Ascending aorta (tissue), 2 donors: ENCODE measurements around the gene ITCH. TPM values are rescaled to one million over a fixed set of nuclear protein-coding genes. Genes with fewer than 3 reads are reported as not detected.
A peak's percentile ranks its signal among the peaks of the same experiment; 100 is the strongest.

Experiments
- DNase-seq, 2 donors: peaks; one replicate each; pipeline ENCODE4 v3.0.0-alpha.2; 2019; ENCODE audit warnings: low spot score in 2 of 2
- H3K27ac ChIP-seq, 2 donors: fragments of 200-600 bp; sonication (generic); one replicate each; pipeline ENCODE4 v1.5.1; 2016 to 2017; ENCODE audit warnings: mild to moderate bottlenecking in 1 of 2
- H3K27me3 ChIP-seq: fragments of 200-600 bp; sonication (generic); one replicate; pipeline ENCODE4 v1.5.1; 2017
- H3K36me3 ChIP-seq, 2 donors: fragments of 200-600 bp; sonication (generic); one replicate each; pipeline ENCODE4 v1.5.1; 2016
- H3K4me1 ChIP-seq, 2 donors: fragments of 200-600 bp; sonication (generic); one replicate each; pipeline ENCODE4 v1.5.1; 2016 to 2017; ENCODE audit warnings: mild to moderate bottlenecking in 1 of 2
- H3K4me3 ChIP-seq, 2 donors: fragments of 200-600 bp; sonication (generic); one replicate each; pipeline ENCODE4 v1.5.1; 2016 to 2017; ENCODE audit warnings: mild to moderate bottlenecking in 1 of 2
- H3K9me3 ChIP-seq, 2 donors: fragments of 200-600 bp; sonication (generic); one replicate each; pipeline ENCODE4 v1.5.1; 2016
- intact Hi-C: fragments of 100-400 bp; cut with DNase I; formaldehyde crosslinking; loops from one replicate; pipeline ENCODE4 v1.15.1; 2023
- total RNA-seq: library from RNA; depleted of rRNA; stranded (reverse); fragments of >200 nt; gene quantifications from one replicate; pipeline ENCODE4 v1.1.0, GENCODE V29; 2016
- TF ChIP-seq, protein P1 (sequence below), 3 experiments: fragments of 200-600 bp in 2 of 3; fragments of 450-650 bp in 1 of 3; sonication (generic) in 2 of 3; IDR thresholded peaks; one replicate each; pipeline ENCODE4 v1.5.1; 2016 to 2019; ENCODE audit warnings: antibody characterized with exemption in 3 of 3, mild to moderate bottlenecking in 1 of 3, moderate library complexity in 1 of 3

Gene ITCH
- total RNA-seq, 1 donor from 2014 or later: 42.8 TPM

DNA sequence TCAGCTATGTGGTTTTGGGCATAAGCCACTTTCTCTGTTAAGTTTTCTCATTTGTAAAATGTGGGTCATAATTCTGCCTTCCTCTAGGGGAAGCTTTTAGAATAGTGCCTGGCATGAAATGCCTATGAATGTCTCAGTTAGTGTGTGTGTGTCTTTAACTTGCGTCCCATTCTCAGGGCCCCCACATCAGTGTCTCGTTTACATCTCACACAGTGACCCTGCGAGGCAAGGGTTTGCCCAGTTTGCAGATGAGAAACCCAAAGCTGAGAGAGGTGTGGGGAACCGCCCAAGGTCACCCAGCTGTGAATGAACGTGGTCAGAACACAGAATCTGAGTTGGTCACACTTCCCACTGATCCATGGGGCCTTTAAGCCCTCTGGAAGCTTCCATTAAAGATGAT, 167.3 kb downstream of the ITCH start:
- Histone ChIP-seq H3K27ac (no peak overlapping the region), H3K36me3 (peaks cover 68 to 83% of the 10 kb centered on the region in 2 donors), H3K27me3 (no peaks in the 10 kb centered on the region), H3K9me3 (no peaks in the 10 kb centered on the region), H3K4me3 (no peak overlapping the region), H3K4me1 (peaks cover 6 to 33% of the 10 kb centered on the region in 2 donors)
- TF ChIP-seq, protein P1, sequence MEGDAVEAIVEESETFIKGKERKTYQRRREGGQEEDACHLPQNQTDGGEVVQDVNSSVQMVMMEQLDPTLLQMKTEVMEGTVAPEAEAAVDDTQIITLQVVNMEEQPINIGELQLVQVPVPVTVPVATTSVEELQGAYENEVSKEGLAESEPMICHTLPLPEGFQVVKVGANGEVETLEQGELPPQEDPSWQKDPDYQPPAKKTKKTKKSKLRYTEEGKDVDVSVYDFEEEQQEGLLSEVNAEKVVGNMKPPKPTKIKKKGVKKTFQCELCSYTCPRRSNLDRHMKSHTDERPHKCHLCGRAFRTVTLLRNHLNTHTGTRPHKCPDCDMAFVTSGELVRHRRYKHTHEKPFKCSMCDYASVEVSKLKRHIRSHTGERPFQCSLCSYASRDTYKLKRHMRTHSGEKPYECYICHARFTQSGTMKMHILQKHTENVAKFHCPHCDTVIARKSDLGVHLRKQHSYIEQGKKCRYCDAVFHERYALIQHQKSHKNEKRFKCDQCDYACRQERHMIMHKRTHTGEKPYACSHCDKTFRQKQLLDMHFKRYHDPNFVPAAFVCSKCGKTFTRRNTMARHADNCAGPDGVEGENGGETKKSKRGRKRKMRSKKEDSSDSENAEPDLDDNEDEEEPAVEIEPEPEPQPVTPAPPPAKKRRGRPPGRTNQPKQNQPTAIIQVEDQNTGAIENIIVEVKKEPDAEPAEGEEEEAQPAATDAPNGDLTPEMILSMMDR (IDR thresholded peaks at IDR 0.05): no peak
- intact Hi-C loops: no loop called here
- no peak for DNase-seq

DNA sequence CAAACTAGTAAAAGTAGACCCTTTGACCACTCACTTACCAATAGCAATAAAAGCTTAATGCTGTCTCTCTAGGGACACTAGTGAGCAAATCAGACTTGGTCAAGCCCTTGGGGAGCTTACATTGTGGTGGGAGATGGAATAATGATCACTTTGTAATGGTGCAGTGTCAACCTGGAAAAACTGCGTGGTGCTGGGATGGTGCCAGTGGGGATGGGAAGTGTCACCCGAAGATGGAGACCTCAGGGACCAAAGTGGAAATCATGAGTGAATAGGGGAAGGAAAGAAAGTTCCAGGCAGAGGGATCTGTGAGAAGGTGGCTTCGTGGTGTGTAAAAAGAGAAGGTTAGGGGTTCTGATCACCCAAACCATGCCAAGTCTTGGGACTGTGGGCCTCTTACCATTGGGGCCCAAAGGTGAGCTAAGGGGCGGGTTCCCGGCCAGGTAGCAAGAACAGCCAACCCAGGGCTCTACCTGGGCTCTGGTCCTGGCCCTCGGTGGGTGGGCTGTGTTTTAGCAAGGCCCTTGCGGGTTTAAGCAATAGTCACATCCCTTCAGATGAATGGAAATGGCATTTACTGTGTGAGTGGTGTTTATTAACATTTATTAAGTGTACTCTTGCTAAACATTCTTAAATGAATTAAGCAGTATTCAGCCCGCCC, 168.7 kb downstream of the ITCH start:
- no peaks in the 10 kb centered on the region for H3K9me3 ChIP-seq
- no peak overlapping the region for H3K27ac ChIP-seq
- peaks cover 77 to 93% of the 10 kb centered on the region in 2 donors for H3K36me3 ChIP-seq
- TF ChIP-seq, protein P1 (IDR thresholded peaks at IDR 0.05): no peak
- H3K4me1 ChIP-seq: peaks cover 0 to 20% of the 10 kb centered on the region in 2 donors
- no peak for DNase-seq
- H3K27me3 ChIP-seq: no peaks in the 10 kb centered on the region
- no peak overlapping the region for H3K4me3 ChIP-seq
- intact Hi-C loops: no loop called here

DNA sequence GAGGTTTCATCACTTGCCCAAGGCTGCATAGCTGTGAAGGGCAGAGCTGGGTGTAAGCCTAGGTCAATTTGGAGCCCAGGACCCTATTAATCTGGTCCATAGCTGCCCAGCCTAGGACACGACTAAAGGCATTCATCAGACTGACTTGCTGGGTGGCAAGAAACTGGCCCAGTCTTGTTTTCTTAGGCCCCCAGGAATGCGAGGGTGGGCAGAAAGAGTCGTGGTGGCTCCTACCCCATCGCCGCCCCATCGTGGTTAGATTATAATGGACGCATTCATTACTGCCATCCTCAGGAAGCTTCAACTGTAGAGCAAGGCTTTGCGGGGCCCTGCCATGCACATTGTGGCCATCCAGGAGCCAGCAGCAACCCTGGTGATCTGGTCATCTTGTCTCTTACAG, 169.2 kb downstream of the ITCH start:
- Histone ChIP-seq H3K9me3 (no peaks in the 10 kb centered on the region), H3K27ac (no peak overlapping the region), H3K4me1 (peaks cover 0 to 15% of the 10 kb centered on the region in 2 donors), H3K4me3 (no peak overlapping the region), H3K27me3 (no peaks in the 10 kb centered on the region), H3K36me3 (peaks cover 77 to 93% of the 10 kb centered on the region in 2 donors)
- intact Hi-C loops: no loop called here
- TF ChIP-seq, protein P1 (IDR thresholded peaks at IDR 0.05): no peak
- DNase-seq: peak in 1 of 2 donors; percentile 50

DNA sequence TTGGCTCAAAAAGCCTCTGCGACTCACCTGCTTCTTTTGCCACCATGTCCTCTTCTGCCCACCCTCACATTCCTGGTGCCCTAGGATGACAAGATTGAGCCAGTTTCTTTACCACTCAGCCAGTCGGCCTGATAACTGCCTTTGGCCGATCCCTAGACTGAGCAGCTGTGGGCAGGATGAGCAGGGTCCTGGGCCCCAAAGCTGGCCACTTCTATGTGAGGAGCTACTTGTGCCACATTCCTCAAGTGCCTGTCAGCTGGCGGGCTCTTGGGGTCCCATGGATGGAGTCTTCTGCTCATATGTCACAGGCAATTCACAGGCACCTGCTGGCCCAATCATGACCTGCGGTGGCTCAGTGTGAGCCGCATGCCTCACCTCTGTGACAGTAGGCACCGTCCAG, 169.7 kb downstream of the ITCH start:
- TF ChIP-seq, protein P1 (IDR thresholded peaks at IDR 0.05): no peak
- intact Hi-C loops: no loop called here
- no peak for DNase-seq
- H3K27me3 ChIP-seq: no peaks in the 10 kb centered on the region
- H3K36me3 ChIP-seq: peaks cover 77 to 93% of the 10 kb centered on the region in 2 donors
- H3K9me3 ChIP-seq: no peaks in the 10 kb centered on the region
- H3K4me3 ChIP-seq: no peak overlapping the region
- H3K27ac ChIP-seq: no peak overlapping the region
- H3K4me1 ChIP-seq: peaks cover 0 to 15% of the 10 kb centered on the region in 2 donors

DNA sequence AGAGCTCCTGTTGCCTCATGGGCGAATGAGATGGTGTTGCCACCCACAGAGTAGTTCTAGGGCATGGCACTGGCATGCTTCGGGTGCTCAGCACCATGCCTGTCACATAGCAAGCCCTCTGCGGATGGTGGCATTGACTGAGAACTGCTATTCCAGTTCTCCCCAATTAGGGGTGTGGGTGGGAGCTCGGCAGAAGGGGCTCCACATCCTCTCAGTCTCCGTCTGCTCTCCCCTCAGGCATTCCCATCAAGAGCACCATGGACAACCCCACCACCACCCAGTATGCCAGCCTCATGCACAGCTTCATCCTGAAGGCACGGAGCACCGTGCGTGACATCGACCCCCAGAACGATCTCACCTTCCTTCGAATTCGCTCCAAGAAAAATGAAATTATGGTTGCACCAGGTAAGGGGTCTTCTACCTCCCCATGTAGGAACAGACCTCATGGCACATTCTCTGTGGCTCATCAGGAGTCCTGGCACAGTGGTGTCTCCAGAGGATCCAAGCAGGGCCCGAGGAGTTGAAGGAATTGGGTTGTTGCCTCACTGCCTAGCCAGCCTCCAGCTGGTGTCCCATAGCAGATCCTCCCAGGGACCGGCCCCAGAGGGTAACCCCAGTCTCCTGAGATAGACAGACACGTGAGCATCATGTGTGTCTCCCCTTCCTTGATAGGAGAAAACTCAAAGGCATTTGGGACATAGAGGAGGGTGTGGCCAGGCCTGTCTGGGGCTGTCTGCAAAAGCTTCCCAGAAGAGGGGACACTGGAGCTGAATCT, 171.5 kb downstream of the ITCH start:
- no peak overlapping the region for H3K27ac ChIP-seq
- intact Hi-C loops: no loop called here
- H3K4me3 ChIP-seq: no peak overlapping the region
- H3K4me1 ChIP-seq: peaks cover 0 to 8% of the 10 kb centered on the region in 2 donors
- H3K36me3 ChIP-seq: peaks cover 75 to 89% of the 10 kb centered on the region in 2 donors
- TF ChIP-seq, protein P1 (IDR thresholded peaks at IDR 0.05): no peak
- DNase-seq: no peak
- H3K9me3 ChIP-seq: no peaks in the 10 kb centered on the region
- H3K27me3 ChIP-seq: no peaks in the 10 kb centered on the region
